ENCODE measurements around the gene OMA1. TPM values are rescaled to one million over a fixed set of nuclear protein-coding genes. Genes with fewer than 3 reads are reported as not detected.

Gene OMA1
- total RNA-seq, 1 donor from 2014 or later, result 17.7 TPM

GRCh38 chr1:58469016-58469415 lies 77.5 kb downstream of the OMA1 start:
- TF ChIP-seq CTCF (IDR thresholded peaks at IDR 0.05; ENCODE audit: unreplicated experiment), result no peak
- Mint-ChIP-seq H3K36me3 (peaks cover 3% of the 10 kb centered on the region), H3K27ac (no peak overlapping the region), H3K9me3 (no peaks in the 10 kb centered on the region), H3K4me1 (peaks cover 10% of the 10 kb centered on the region), H3K27me3 (ENCODE audit: low read depth) (peaks cover 4% of the 10 kb centered on the region), H3K4me3 (no peak overlapping the region)
- no peak for DNase-seq (ENCODE audit: low spot score in 2 of 2, unreplicated experiment in 2 of 2)

- peaks cover 3% of the 10 kb centered on the region for H3K36me3 Mint-ChIP-seq
- H3K27ac Mint-ChIP-seq, result no peak overlapping the region
- no peak for TF ChIP-seq CTCF (IDR thresholded peaks at IDR 0.05; ENCODE audit: unreplicated experiment)
- H3K4me3 Mint-ChIP-seq, result no peak overlapping the region
- peaks cover 5% of the 10 kb centered on the region for H3K27me3 Mint-ChIP-seq (ENCODE audit: low read depth)
- no peak for DNase-seq (ENCODE audit: low spot score in 2 of 2, unreplicated experiment in 2 of 2)
- H3K4me1 Mint-ChIP-seq, result peaks cover 10% of the 10 kb centered on the region
- H3K9me3 Mint-ChIP-seq, result no peaks in the 10 kb centered on the region
Observed at GRCh38 chr1:58468612-58469011, 77.9 kb downstream of the OMA1 start.

- Mint-ChIP-seq H3K36me3 (peaks cover 3% of the 10 kb centered on the region), H3K27me3 (ENCODE audit: low read depth) (peaks cover 5% of the 10 kb centered on the region), H3K9me3 (no peaks in the 10 kb centered on the region), H3K27ac (no peak overlapping the region), H3K4me3 (no peak overlapping the region), H3K4me1 (peaks cover 10% of the 10 kb centered on the region)
- DNase-seq (ENCODE audit: low spot score in 2 of 2, unreplicated experiment in 2 of 2), result no peak
- no peak for TF ChIP-seq CTCF (IDR thresholded peaks at IDR 0.05; ENCODE audit: unreplicated experiment)
Observed at GRCh38 chr1:58466630-58467241, 79.8 kb downstream of the OMA1 start.

GRCh38 chr1:58465825-58466629 lies 80.5 kb downstream of the OMA1 start:
- H3K4me1 Mint-ChIP-seq, result peaks cover 10% of the 10 kb centered on the region
- no peak overlapping the region for H3K27ac Mint-ChIP-seq
- no peak for TF ChIP-seq CTCF (IDR thresholded peaks at IDR 0.05; ENCODE audit: unreplicated experiment)
- H3K9me3 Mint-ChIP-seq, result no peaks in the 10 kb centered on the region
- H3K4me3 Mint-ChIP-seq, result no peak overlapping the region
- peaks cover 10% of the 10 kb centered on the region for H3K27me3 Mint-ChIP-seq (ENCODE audit: low read depth)
- H3K36me3 Mint-ChIP-seq, result peaks cover 3% of the 10 kb centered on the region
- DNase-seq (ENCODE audit: low spot score in 2 of 2, unreplicated experiment in 2 of 2), result no peak

GRCh38 chr1:58465176-58465575 lies 81.3 kb downstream of the OMA1 start:
- TF ChIP-seq CTCF (IDR thresholded peaks at IDR 0.05; ENCODE audit: unreplicated experiment), result no peak
- Mint-ChIP-seq H3K27ac (no peak overlapping the region), H3K9me3 (no peaks in the 10 kb centered on the region), H3K27me3 (ENCODE audit: low read depth) (peaks cover 10% of the 10 kb centered on the region), H3K36me3 (peaks cover 3% of the 10 kb centered on the region), H3K4me1 (peaks cover 10% of the 10 kb centered on the region), H3K4me3 (no peak overlapping the region)
- DNase-seq (ENCODE audit: low spot score in 2 of 2, unreplicated experiment in 2 of 2), result no peak
